HG03442 (cell line): ENCODE data around the gene DDX27.

Experiments
- ATAC-seq: cut with Tn5 transposase; IDR thresholded peaks from one replicate; pipeline ENCODE4 v1.9.1; 2021; ENCODE audit warnings: mild to moderate bottlenecking, moderate library complexity; ENCODE audit not compliant: unreplicated experiment

DDX27 gene

DNA sequence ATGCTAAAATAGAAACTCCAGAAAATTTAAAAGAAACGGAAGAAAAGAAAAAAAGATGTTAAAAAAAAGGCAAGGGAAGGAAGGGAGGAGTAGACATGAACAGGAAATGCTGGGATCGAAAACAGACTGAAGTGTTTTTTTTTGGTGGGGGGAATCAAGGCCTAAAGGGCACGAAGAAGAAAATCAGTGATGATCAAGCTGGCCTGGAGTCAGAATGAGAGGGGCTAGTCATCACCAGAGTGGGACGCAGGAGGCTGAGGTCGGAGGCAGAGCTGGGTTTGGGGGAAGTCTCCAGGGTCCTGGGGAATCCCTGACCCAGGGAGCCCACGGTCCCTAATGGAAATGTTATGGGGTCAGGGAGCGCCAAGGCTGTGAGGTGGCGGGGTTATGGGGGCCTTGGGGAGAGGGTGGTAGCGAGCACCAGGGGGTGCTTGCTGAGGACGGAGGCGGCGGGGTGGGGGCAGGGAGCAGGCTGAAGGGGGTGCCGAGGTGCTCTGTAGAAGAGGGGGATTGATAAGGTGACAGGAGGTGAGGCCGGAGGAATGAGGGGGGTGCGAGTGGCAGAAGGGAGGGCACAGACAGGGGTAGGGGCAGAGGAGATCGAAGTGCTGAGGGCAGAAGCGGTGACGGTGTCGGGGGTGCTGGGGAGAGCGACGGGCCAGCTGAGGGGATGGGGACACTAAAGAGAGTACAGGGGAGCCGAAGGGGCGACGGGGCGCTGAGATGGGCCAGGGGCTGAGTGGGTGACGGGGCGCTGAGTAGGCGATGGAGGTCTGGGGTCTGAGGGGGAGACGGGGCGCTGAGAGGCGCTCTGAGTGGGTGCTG, 58.0 kb downstream of the DDX27 start:
- no peak for ATAC-seq

DNA sequence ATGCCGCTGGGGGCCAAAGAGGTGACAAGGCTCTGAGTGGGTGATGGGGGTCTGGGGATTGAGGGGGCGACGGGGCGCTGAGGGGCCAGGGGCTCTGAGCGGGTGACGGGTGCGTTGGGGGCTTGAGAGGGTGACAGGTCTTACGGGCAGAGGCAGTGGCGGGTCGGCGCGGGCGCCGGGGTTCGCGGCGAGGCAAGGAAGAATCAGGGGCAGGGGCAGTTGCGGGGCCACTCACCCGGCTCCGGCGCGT, 58.5 kb downstream of the DDX27 start:
- ATAC-seq, result no peak

- peak; percentile 82 for ATAC-seq
Measured at GRCh38 chr20:49278036-49278817, 59.0 kb downstream of the DDX27 start, which contains the start of gene ZNFX1. ZNFX1 (minus strand) TSS chr20:49278057; CDS start chr20:49275839, 2,218 bp downstream.

GRCh38 chr20:49278818-49279676, 59.8 kb downstream of the DDX27 start:
- no peak for ATAC-seq

GRCh38 chr20:49279677-49280462, 60.7 kb downstream of the DDX27 start:
- ATAC-seq, result no peak

DNA sequence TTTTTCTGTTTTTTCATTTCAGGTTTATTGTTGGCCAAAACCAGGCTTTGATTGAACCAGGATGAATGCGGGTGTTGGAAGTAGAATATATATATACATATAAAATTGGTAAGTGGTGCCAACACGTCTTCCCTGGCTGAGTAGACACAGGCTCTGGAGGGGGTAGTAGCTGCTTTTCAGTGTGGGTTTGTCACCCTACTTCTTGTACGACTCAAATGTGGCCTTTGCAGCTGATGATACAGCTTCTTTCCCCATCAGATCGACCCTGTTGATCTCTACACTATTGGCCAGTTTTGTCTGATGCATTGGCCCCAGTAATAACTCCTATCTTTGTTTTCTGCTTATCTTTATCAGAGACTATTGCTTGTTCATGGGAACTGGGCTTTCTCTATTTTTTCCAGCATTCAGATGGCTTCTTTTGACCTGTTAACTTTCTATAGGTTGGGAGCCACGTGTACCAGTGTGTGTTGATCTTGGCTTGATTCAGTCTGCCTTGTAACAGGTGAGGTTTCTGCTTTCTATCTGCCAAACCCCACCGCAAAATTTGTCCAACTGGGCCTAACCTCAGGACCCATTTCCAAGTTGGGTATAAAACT, 61.3 kb downstream of the DDX27 start:
- no peak for ATAC-seq

DNA sequence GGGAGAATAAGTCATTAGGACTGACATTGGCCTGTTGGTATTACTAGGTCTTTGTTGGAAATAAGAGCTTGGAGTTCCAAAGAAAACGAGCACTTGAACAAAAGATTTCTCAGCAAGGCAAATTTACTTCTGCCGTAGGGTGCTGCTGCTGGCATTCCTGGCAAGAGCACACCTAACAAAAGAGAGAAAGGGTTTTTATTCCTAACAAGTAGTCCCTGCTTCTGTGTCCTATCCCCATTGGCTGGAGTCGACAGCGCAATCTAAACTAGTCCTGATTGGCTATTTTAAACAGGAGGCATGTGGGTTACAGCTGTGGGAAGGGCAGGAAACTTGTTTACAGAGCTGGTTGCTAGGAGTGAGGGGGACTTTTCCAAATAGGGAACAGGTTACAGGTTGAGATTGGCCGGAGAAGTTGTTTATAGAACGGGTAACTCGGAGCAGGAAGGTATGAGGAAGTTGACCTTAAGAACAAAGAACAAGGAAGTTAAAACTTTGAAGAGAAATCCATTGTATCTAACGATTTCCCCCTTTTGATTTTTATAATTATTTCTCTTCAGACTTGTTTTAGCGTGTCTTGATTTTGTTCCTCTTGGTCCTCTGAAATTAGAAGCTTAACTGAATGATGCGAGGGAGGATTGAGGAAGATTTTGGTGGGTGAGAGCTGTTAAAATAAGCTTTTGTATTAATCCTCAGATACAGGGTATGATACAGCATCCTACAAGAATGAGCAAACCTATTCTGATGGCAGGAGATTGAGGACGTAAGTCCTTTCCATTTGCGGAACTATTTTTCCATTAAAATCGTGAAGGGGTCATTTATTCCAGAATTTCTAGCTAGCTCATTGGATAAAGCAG, 62.1 kb downstream of the DDX27 start:
- ATAC-seq, result no peak

GRCh38 chr20:49281913-49282467, 62.8 kb downstream of the DDX27 start:
- no peak for ATAC-seq

GRCh38 chr20:49282584-49283171, 63.5 kb downstream of the DDX27 start:
- ATAC-seq, result no peak

DNA sequence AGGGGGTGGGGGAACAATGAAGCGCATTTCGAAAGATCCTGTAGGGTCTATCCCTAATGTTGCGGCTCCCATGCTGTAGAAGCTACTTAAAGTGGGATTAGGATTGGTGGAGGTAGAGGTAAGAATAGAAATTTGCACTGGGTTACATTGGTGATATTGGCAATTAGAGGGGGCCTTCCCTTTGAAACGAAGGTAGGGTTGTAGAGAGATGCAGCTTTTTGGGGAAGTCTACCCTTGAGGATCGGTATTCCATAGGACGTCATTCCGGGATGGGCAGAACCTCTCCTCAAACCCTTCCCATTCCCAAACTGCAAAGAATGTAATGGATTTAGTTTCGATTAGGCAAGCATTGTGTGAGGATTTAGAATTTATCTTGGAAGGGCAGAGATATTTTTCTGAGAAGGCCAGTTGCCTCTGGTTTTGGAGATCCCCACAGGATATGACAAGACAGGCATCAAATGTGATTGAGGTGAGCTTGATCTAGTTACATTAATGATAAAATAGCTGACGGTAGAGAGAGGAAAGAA, 64.0 kb downstream of the DDX27 start:
- no peak for ATAC-seq

DNA sequence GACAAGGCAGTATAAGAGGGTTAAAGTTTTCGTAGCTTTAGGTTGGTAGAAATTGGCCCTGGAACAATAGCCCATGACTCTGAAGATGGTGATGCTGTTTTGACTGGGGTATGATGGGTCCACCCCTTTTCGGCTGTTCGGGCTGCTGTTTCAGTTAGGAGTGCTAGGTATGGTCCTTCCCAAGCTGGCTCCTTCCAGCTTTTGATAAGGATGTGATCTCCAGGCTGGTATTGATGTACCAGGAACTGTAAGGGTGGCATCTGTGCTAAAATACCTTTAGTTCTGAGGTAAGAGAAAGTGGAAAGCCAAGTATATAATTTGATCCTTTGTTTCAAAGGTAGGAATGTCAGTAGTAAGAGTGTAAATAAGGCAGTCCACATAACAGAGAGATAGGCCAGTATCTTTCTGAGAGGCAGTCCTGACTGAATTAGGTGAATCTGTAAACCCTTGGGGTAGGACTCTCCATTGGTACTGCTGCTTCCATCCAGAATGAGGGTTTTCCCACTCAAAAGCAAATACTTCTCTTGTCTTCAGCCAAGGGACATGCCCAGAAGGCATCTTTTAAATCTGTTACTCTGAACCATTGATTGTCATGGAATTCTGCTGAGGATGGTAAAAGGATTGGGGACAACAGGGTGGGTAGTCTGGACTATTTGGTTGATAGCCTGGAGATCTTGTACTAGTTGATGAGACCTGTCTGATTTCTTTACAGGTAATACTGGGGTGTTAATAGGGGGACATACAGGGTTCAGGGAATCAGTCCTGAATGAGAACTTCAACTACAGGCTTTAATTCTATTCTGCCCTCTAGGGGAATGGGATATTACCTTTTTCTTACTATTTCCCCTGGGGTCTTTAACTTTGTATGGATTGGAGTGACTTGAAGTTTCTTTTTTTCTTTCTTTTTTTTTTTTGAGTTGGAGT, 64.7 kb downstream of the DDX27 start:
- no peak for ATAC-seq

GRCh38 chr20:49284818-49285217, 65.6 kb downstream of the DDX27 start:
- ATAC-seq, result no peak

GRCh38 chr20:49285233-49285668, 66.0 kb downstream of the DDX27 start:
- no peak for ATAC-seq

GRCh38 chr20:49285813-49286494, 66.7 kb downstream of the DDX27 start:
- ATAC-seq, result no peak

DNA sequence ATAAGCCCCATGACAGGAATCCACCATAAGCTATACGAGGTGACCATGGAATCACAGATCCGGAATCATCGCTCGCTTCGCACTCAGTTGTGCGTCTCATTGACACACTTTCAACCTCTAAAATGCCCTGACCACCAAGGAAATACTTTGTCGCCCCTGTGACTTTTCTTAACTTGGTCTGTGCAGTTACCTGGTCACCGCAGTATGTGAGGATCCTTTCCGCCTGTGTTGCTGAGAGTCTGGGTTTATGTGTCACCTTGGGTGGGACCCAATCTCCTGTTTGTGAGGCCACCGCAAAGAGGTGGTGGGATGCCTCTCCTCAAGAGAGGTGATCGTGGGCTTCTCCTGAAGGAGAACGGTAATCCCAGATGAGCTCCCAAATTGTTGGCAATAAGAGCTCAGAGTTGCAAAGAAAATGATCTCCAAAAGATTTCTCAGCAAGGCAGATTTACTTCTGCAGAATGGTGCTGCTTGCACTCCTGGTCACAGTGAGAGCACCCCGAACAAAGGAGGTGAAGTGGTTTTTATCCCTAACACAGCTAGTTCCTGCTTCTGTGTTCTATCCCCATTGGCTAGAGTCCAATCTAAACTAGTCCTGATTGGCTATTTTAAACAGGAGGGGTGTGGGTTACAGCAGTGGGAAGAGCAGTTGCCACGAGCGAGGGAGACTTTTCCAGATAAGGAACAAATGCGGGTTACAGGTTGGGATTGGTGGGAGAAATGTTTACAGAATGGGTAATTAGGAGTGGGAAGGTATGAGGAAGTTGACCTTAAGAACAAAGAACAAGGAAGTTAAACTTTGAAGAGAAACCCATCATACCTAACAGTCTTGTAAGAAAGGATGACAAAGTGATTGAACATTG, 67.7 kb downstream of the DDX27 start:
- ATAC-seq, result no peak
